ENCODE data around the gene NMNAT2. TPM values are rescaled to one million over a fixed set of nuclear protein-coding genes. Genes with fewer than 3 reads are reported as not detected.
A peak's percentile ranks its signal among the peaks of the same experiment; 100 is the strongest.

Gene NMNAT2
- total RNA-seq, 1 experiment from 2014 or later = 11.4 TPM

- Mint-ChIP-seq H3K9me3 (peaks cover 0 to 6% of the 10 kb centered on the region in 2 experiments; a peak in 2 of 5 replicates), H3K4me1 (peaks cover 13 to 19% of the 10 kb centered on the region in 2 experiments), H3K27ac (peak overlapping the region in 1 of 3 experiments; percentile 57; a peak in 1 of 7 replicates), H3K36me3 (ENCODE audit: insufficient read depth in 1 of 3, low read depth in 3 of 3) (peaks cover 4 to 10% (median 9%) of the 10 kb centered on the region in 3 experiments; a peak in 6 of 7 replicates), H3K4me3 (no peak overlapping the region), H3K27me3 (ENCODE audit: low read depth) (no peaks in the 10 kb centered on the region)
- no peak overlapping the region for H3K56ac ChIP-seq (ENCODE audit: insufficient read length, low read depth, low read length)
- no peak overlapping the region for H3K4me2 ChIP-seq (ENCODE audit: insufficient read depth, insufficient read length, low read length)
- H3K79me1 ChIP-seq (ENCODE audit: insufficient read depth, low read depth, low read length, poor library complexity, severe bottlenecking) = no peaks in the 10 kb centered on the region
- H2AFZ ChIP-seq (ENCODE audit: low read length) = no peak overlapping the region
- H3K27me3 ChIP-seq (ENCODE audit: insufficient read depth, low read length) = no peaks in the 10 kb centered on the region
- no peaks in the 10 kb centered on the region for H3K9me3 ChIP-seq (ENCODE audit: control insufficient read depth, low read depth, low read length)
- no peak overlapping the region for H3K4ac ChIP-seq (ENCODE audit: low read depth, low read length)
- no peaks in the 10 kb centered on the region for H4K20me1 ChIP-seq (ENCODE audit: control insufficient read depth, insufficient read depth, insufficient read length)
- no peak overlapping the region for H3K9ac ChIP-seq (ENCODE audit: extremely low read depth, insufficient read length, low read length)
- TF ChIP-seq CTCF (conservative IDR thresholded peaks at IDR 0.05) = no peak
- no peaks in the 10 kb centered on the region for H3K23me2 ChIP-seq (ENCODE audit: insufficient read length, low read depth, low read length, poor library complexity, severe bottlenecking)
- no peak overlapping the region for H3K23ac ChIP-seq (ENCODE audit: insufficient read length, low read depth, low read length)
- no peak overlapping the region for H3K18ac ChIP-seq (ENCODE audit: insufficient read length, low read depth, low read length)
- H4K5ac ChIP-seq (ENCODE audit: insufficient read length, low read depth, low read length) = no peak overlapping the region
- WGBS (ENCODE audit: extremely low coverage, insufficient read length, low lambda C conversion rate) = no CpG with 5 or more reads among the region's 5 CpGs
- H3T11ph ChIP-seq (ENCODE audit: low read length) = no peak overlapping the region
- H4K91ac ChIP-seq (ENCODE audit: insufficient read length, low read depth, low read length) = no peak overlapping the region
- no peak overlapping the region for H2AK5ac ChIP-seq (ENCODE audit: insufficient read length, low read length)
- peak; percentile 56 for DNase-seq
- H2BK20ac ChIP-seq (ENCODE audit: low read depth, low read length, poor library complexity, severe bottlenecking) = no peak overlapping the region
- peaks cover 5% of the 10 kb centered on the region; the same call in 1 of the 2 replicates for H3K4me1 ChIP-seq (ENCODE audit: insufficient read depth, low read length)
- H2BK12ac ChIP-seq (ENCODE audit: insufficient read length, low read depth, low read length) = no peak overlapping the region
- H2BK15ac ChIP-seq (ENCODE audit: low read depth, low read length) = no peak overlapping the region
- H2BK5ac ChIP-seq (ENCODE audit: insufficient read length, low read length) = no peak overlapping the region
- H2BK120ac ChIP-seq (ENCODE audit: low read depth, low read length, poor library complexity, severe bottlenecking) = no peak overlapping the region
- no peaks in the 10 kb centered on the region for H3K79me2 ChIP-seq (ENCODE audit: insufficient read depth, low read length)
- no peak overlapping the region for H4K8ac ChIP-seq (replicated peaks; ENCODE audit: insufficient read length, low read depth, low read length)
- H3K14ac ChIP-seq (ENCODE audit: insufficient read depth, low read length) = no peak overlapping the region
- no peak overlapping the region for H3K27ac ChIP-seq (ENCODE audit: insufficient read length, low read depth, low read length)
Measured at GRCh38 chr1:183259924-183260323, 158.3 kb downstream of the NMNAT2 start.
